CD4-positive, alpha-beta memory T cell (primary cell): Measurements from ENCODE around the gene FDX2. TPM values are rescaled to one million over a fixed set of nuclear protein-coding genes. Genes with fewer than 3 reads are reported as not detected.

Source experiments
- CTCF ChIA-PET: fragments of 350-600 bp; sonication (Branson Sonifier 250); formaldehyde crosslinking; loops from one replicate; lab custom pipeline; 2021; ENCODE audit warnings: inconsistent platforms; ENCODE audit not compliant: partially characterized antibody; lab: Charles Lee
- POLR2A ChIA-PET: fragments of 350-600 bp; sonication (Branson Sonifier 250); formaldehyde crosslinking; loops from one replicate; lab custom pipeline; 2021; ENCODE audit not compliant: partially characterized antibody; lab: Charles Lee
- DNase-seq, 5 donors: peaks; one replicate each; pipeline versions ENCODE4 v3.0.0 to v3.0.0-alpha.2; 2020 to 2022; ENCODE audit warnings: mixed read lengths in 1 of 5
- H3K27ac ChIP-seq: one replicate; pipeline ENCODE4 v1.7.0; 2013; ENCODE audit warnings: low read depth, low read length
- H3K27me3 ChIP-seq: 2 replicates; pipeline ENCODE4 v1.7.0; 2013; ENCODE audit warnings: mild to moderate bottlenecking, low read length, moderate library complexity; ENCODE audit not compliant: insufficient read depth
- H3K36me3 ChIP-seq: 2 replicates; pipeline ENCODE4 v1.7.0; 2013; ENCODE audit warnings: mild to moderate bottlenecking, low read length, moderate library complexity; ENCODE audit not compliant: insufficient read depth
- H3K4me1 ChIP-seq: 2 replicates; pipeline ENCODE4 v1.7.0; 2013; ENCODE audit warnings: mild to moderate bottlenecking, low read length, moderate library complexity; ENCODE audit not compliant: insufficient read depth
- H3K4me3 ChIP-seq, 2 donors: one replicate each; pipeline ENCODE4 v1.7.0; 2013; ENCODE audit warnings: low read length in 2 of 2, mild to moderate bottlenecking in 1 of 2
- H3K9me3 ChIP-seq, 2 donors: one replicate each; pipeline ENCODE4 v1.7.0; 2013; ENCODE audit warnings: low read length in 2 of 2, control low read depth in 1 of 2; ENCODE audit not compliant: control insufficient read depth in 1 of 2
- H3K27ac Mint-ChIP-seq, 7 donors: one replicate each; pipeline ENCODE4 v1.8.0; 2020 to 2021; ENCODE audit warnings: mixed read lengths in 7 of 7, mild to moderate bottlenecking in 6 of 7, inconsistent platforms in 3 of 7, moderate library complexity in 3 of 7
- H3K27me3 Mint-ChIP-seq, 2 donors: one replicate each; pipeline ENCODE4 v1.8.0; 2020 to 2021; ENCODE audit warnings: mixed read lengths in 2 of 2
- H3K36me3 Mint-ChIP-seq, 2 donors: one replicate each; pipeline ENCODE4 v1.8.0; 2020 to 2021; ENCODE audit warnings: mixed read lengths in 2 of 2, inconsistent platforms in 1 of 2, mild to moderate bottlenecking in 1 of 2
- H3K4me1 Mint-ChIP-seq, 4 donors: one replicate each; pipeline ENCODE4 v1.8.0; 2020 to 2021; ENCODE audit warnings: mixed read lengths in 4 of 4, mild to moderate bottlenecking in 1 of 4
- H3K4me3 Mint-ChIP-seq, 8 donors: one replicate each; pipeline ENCODE4 v1.8.0; 2020 to 2021; ENCODE audit warnings: mixed read lengths in 8 of 8, mild to moderate bottlenecking in 7 of 8, moderate library complexity in 6 of 8, inconsistent platforms in 3 of 8
- H3K9me3 Mint-ChIP-seq, 8 donors: one replicate each; pipeline ENCODE4 v1.8.0; 2020 to 2021; ENCODE audit warnings: mixed read lengths in 8 of 8, mild to moderate bottlenecking in 5 of 8, inconsistent platforms in 3 of 8, moderate library complexity in 1 of 8
- intact Hi-C: fragments of 100-400 bp; cut with micrococcal nuclease; formaldehyde crosslinking; loops from one replicate; pipeline ENCODE4 v1.15.1; 2023
- polyA plus RNA-seq, 2 donors: library from polyadenylated mRNA; unstranded; fragments of 300-500 nt; fragmentation: Illumina TruSeq; gene quantifications; one replicate each; pipeline ENCODE4 v1.2.3, GENCODE V29; 2021
- total RNA-seq, 2 experiments: library from RNA; stranded (reverse); gene quantifications; one replicate each; pipeline ENCODE4 v1.2.3, GENCODE V29; 2021

The FDX2 gene
- total and polyA plus RNA-seq, 4 experiments from 2014 or later: 10.6 to 13.6 (median 11.0) TPM

DNA sequence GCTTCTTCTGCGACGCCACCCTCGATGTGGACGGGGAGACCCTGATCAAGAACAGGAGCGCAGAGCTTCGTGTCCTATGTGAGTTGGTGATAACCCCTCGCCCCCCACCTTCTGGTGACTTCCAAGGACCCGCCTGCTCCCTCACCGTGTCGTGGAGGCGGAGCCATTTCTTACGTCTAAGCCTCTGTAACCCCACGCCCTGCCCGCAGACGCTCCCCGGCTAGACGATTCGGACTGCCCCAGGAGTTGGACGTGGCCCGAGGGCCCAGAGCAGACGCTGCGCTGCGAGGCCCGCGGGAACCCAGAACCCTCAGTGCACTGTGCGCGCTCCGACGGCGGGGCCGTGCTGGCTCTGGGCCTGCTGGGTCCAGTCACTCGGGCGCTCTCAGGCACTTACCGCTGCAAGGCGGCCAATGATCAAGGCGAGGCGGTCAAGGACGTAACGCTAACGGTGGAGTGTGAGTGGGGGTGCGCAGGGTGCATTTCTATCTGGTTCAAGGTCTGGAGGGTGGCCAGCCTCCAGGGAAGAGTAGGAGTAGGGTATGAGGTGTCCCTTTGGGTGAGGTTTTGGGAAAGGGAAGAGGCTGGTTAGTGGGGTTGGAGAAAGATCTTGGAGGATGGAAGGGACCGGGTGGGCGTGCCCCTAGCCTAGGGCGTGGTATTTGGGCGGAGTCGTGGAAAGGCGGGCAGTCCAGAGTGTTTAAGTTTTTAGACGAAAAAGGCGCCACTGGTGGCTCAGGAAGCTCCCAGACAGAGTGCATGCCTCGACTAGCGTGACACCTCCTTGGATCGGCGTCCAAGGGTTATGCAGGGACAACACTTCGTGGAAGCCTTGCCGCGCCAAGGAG, 22.8 kb downstream of the FDX2 start:
- intact Hi-C loops: no loop called here
- H3K4me3 Mint-ChIP-seq: peak overlapping the region; percentile 39 to 89 (median 71)
- H3K36me3 ChIP-seq: no peaks in the 10 kb centered on the region
- no peaks in the 10 kb centered on the region for H3K36me3 Mint-ChIP-seq
- DNase-seq: peak in 1 of 5 donors; percentile 27
- no peaks in the 10 kb centered on the region for H3K9me3 ChIP-seq
- peak overlapping the region in 1 of 2 donors; percentile 58 for H3K4me3 ChIP-seq
- CTCF ChIA-PET: interaction anchor here (1.5 kb wide), 1 partner anchor 98 kb away, joined by 6 read pairs; no protein-coding TSS in a partner anchor
- peaks cover 34 to 66% (median 51%) of the 10 kb centered on the region in 4 donors for H3K4me1 Mint-ChIP-seq
- H3K9me3 Mint-ChIP-seq: peaks cover 0 to 11% (median 0%) of the 10 kb centered on the region in 8 donors
- peaks cover 75% of the 10 kb centered on the region for H3K4me1 ChIP-seq
- H3K27ac Mint-ChIP-seq: peak overlapping the region in 6 of 7 donors; percentile 10 to 94 (median 69)
- H3K27ac ChIP-seq: no peak overlapping the region
- peaks cover 60% of the 10 kb centered on the region for H3K27me3 ChIP-seq
- H3K27me3 Mint-ChIP-seq: peaks cover 41 to 46% of the 10 kb centered on the region in 2 donors
- POLR2A ChIA-PET: interaction anchor here (1.0 to 9.3 kb wide), 3 partner anchors 19 to 88 kb away, joined by 3 to 111 read pairs (median 27); partner anchors contain the start of genes ICAM1 and TYK2

DNA sequence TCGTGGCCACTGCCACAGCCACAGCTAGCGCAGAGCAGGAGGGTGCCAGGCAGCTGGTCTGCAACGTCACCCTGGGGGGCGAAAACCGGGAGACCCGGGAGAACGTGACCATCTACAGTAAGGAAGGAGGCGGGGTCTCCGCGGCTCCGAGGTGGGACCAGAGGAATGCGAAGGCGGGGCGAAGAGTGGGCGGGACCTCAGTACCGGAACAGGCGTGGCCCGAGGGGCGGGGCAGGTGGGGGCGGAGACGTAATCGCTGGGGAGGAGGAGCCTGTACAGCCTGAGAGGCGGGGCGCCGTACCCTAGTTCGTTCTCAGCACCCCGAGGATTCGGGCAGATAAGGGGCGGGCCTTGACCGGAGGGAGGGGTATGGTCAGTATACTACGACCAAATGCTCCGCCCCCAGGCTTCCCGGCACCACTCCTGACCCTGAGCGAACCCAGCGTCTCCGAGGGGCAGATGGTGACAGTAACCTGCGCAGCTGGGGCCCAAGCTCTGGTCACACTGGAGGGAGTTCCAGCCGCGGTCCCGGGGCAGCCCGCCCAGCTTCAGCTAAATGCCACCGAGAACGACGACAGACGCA, 23.5 kb downstream of the FDX2 start:
- peak overlapping the region in 4 of 7 donors; percentile 37 to 89 (median 68) for H3K27ac Mint-ChIP-seq
- H3K4me3 Mint-ChIP-seq: peak overlapping the region; percentile 67 to 89 (median 79)
- DNase-seq: peak; percentile 49 to 68 (median 55)
- peaks cover 0 to 11% (median 0%) of the 10 kb centered on the region in 8 donors for H3K9me3 Mint-ChIP-seq
- H3K4me1 Mint-ChIP-seq: peaks cover 36 to 73% (median 56%) of the 10 kb centered on the region in 4 donors
- Histone ChIP-seq H3K4me1 (peaks cover 82% of the 10 kb centered on the region), H3K36me3 (no peaks in the 10 kb centered on the region), H3K9me3 (no peaks in the 10 kb centered on the region), H3K27ac (no peak overlapping the region), H3K27me3 (peaks cover 67% of the 10 kb centered on the region), H3K4me3 (peak overlapping the region; percentile 34 to 58)
- intact Hi-C loops: no loop called here
- H3K36me3 Mint-ChIP-seq: no peaks in the 10 kb centered on the region
- CTCF ChIA-PET: interaction anchor here (0.5 to 3.2 kb wide), 5 partner anchors 22 to 98 kb away, joined by 3 to 20 read pairs (median 4); partner anchors contain the start of gene ICAM1
- POLR2A ChIA-PET: interaction anchor here (1.5 to 9.3 kb wide), 3 partner anchors 22 to 88 kb away, joined by 7 to 111 read pairs (median 27); partner anchors contain the start of genes ICAM1, RAVER1 and TYK2
- peaks cover 43 to 48% of the 10 kb centered on the region in 2 donors for H3K27me3 Mint-ChIP-seq

DNA sequence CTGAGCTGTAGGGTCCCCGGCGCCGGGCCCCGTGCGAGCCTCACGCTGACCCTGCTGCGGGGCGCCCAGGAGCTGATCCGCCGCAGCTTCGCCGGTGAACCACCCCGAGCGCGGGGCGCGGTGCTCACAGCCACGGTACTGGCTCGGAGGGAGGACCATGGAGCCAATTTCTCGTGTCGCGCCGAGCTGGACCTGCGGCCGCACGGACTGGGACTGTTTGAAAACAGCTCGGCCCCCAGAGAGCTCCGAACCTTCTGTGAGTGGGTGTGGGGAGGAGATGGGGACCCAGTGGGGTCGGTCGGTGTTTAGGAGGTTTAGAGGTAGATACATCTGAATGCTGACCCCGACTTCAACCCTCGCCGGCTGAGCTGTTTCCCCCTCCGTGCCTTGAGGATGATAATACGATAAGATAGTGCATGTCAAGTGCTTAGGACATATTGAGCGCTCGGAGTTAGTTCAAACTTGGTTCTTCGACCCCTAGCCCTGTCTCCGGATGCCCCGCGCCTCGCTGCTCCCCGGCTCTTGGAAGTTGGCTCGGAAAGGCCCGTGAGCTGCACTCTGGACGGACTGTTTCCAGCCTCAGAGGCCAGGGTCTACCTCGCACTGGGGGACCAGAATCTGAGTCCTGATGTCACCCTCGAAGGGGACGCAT, 24.1 kb downstream of the FDX2 start:
- no peak for DNase-seq
- POLR2A ChIA-PET: interaction anchor here (0.6 to 9.3 kb wide), 5 partner anchors 21 to 361 kb away, joined by 3 to 111 read pairs (median 7); partner anchors contain the start of genes ICAM1, RAVER1 and TYK2
- peak overlapping the region in 4 of 7 donors; percentile 48 to 89 (median 70) for H3K27ac Mint-ChIP-seq
- Histone ChIP-seq H3K36me3 (no peaks in the 10 kb centered on the region), H3K4me1 (peaks cover 88% of the 10 kb centered on the region), H3K27ac (no peak overlapping the region), H3K9me3 (no peaks in the 10 kb centered on the region), H3K27me3 (peaks cover 71% of the 10 kb centered on the region), H3K4me3 (peak overlapping the region; percentile 34 to 58)
- H3K4me1 Mint-ChIP-seq: peaks cover 36 to 78% (median 59%) of the 10 kb centered on the region in 4 donors
- H3K4me3 Mint-ChIP-seq: peak overlapping the region; percentile 73 to 89 (median 81)
- peaks cover 0 to under 1% of the 10 kb centered on the region in 2 donors for H3K36me3 Mint-ChIP-seq
- intact Hi-C loops: no loop called here
- CTCF ChIA-PET: interaction anchor here (0.5 to 3.2 kb wide), 6 partner anchors 21 to 408 kb away, joined by 3 to 20 read pairs (median 4); partner anchors contain the start of gene ICAM1
- H3K9me3 Mint-ChIP-seq: peaks cover 0 to 11% (median 0%) of the 10 kb centered on the region in 8 donors
- H3K27me3 Mint-ChIP-seq: peaks cover 43 to 48% of the 10 kb centered on the region in 2 donors

DNA sequence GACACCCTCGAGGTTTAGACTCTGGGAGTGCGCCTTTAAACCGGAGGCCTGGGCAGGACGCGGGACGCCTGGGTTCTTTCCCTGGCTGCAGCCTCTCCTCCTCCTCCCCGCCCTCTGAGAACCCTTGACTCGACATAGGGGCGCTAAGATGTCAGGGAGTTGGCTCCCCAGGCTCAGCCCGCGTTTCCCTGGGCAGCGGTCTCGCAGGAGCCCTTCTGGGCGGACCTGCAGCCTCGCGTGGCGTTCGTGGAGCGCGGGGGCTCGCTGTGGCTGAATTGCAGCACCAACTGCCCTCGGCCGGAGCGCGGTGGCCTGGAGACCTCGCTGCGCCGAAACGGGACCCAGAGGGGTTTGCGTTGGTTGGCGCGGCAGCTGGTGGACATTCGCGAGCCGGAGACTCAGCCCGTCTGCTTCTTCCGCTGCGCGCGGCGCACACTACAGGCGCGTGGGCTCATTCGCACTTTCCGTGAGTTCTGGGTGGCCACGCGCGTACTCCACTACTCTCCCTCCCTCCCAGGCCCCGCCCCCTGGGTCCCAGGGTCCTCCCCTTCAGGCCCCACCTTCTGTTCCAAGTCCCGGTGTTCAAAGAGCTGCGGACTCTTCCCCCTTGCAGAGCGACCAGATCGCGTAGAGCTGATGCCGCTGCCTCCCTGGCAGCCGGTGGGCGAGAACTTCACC, 24.8 kb downstream of the FDX2 start:
- intact Hi-C loops: no loop called here
- H3K4me3 ChIP-seq: peak overlapping the region; percentile 42 to 58

DNA sequence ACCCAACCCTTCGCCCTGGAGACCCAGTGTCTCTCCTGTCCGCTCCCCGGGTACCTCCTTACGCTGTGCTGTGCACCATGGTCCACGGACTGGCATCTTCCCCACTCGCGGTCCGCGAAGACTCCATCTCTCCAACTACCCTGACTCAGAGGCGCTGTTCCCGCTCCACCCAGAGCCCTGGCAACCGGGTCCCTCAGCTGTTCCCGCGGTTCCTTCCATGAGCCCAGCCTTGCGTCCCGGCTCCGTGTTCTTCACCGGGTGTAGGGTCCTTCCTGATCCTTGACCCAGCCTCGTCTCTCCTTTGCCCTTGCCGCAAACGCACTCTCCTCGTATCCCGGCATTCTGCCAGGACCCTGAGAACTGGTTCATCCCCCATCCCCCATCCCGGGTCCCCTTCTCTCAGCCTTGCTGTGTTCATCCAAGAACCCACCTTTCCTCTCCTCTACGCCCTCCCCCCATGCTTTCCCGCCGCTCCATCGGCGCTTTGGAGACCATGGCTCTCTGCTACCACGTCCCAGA, 25.4 kb downstream of the FDX2 start:
- peak overlapping the region; percentile 76 to 89 (median 83) for H3K4me3 Mint-ChIP-seq

More for the DNA sequence above, 24.8 kb downstream of the FDX2 start:
- peak overlapping the region in 3 of 7 donors; percentile 78 to 89 (median 80) for H3K27ac Mint-ChIP-seq
- ChIA-PET POLR2A (interaction anchor here (0.6 to 9.3 kb wide), 7 partner anchors 10 to 110 kb away, joined by 3 to 111 read pairs (median 7); partner anchors contain the start of genes ICAM1, RAVER1 and TYK2), CTCF (interaction anchor here (0.8 to 3.2 kb wide), 5 partner anchors 20 to 409 kb away, joined by 3 to 20 read pairs (median 4); partner anchors contain the start of gene ICAM1)
- Histone ChIP-seq H3K27me3 (peaks cover 71% of the 10 kb centered on the region), H3K4me1 (peaks cover 92% of the 10 kb centered on the region), H3K36me3 (peaks cover 1% of the 10 kb centered on the region), H3K27ac (no peak overlapping the region), H3K9me3 (no peaks in the 10 kb centered on the region)
- peak overlapping the region; percentile 76 to 89 (median 83) for H3K4me3 Mint-ChIP-seq
- DNase-seq: peak in 3 of 5 donors; percentile 41 to 43 (median 42)
- H3K9me3 Mint-ChIP-seq: peaks cover 0 to 11% (median 0%) of the 10 kb centered on the region in 8 donors
- H3K27me3 Mint-ChIP-seq: peaks cover 43 to 48% of the 10 kb centered on the region in 2 donors
- H3K4me1 Mint-ChIP-seq: peaks cover 40 to 84% (median 66%) of the 10 kb centered on the region in 4 donors
- peaks cover under 1 to 3% of the 10 kb centered on the region in 2 donors for H3K36me3 Mint-ChIP-seq

More for the DNA sequence above, 25.4 kb downstream of the FDX2 start:
- CTCF ChIA-PET: interaction anchor here (1.6 to 3.2 kb wide), 3 partner anchors 32 to 101 kb away, joined by 5 to 20 read pairs (median 6); no protein-coding TSS in a partner anchor
- H3K4me1 Mint-ChIP-seq: peaks cover 40 to 84% (median 64%) of the 10 kb centered on the region in 4 donors
- H3K27me3 Mint-ChIP-seq: peaks cover 40 to 43% of the 10 kb centered on the region in 2 donors
- peaks cover 6 to 9% of the 10 kb centered on the region in 2 donors for H3K36me3 Mint-ChIP-seq
- peaks cover 7% of the 10 kb centered on the region for H3K36me3 ChIP-seq
- peak overlapping the region in 3 of 7 donors; percentile 64 to 89 (median 65) for H3K27ac Mint-ChIP-seq
- peaks cover 92% of the 10 kb centered on the region for H3K4me1 ChIP-seq
- peaks cover 71% of the 10 kb centered on the region for H3K27me3 ChIP-seq
- POLR2A ChIA-PET: interaction anchor here (0.6 to 9.3 kb wide), 6 partner anchors 9 to 96 kb away, joined by 3 to 111 read pairs (median 6); partner anchors contain the start of genes ICAM1 and TYK2
- H3K9me3 ChIP-seq: no peaks in the 10 kb centered on the region
- peak in 2 of 5 donors; percentile 19 to 23 for DNase-seq
- peaks cover 0 to 9% (median 0%) of the 10 kb centered on the region in 8 donors for H3K9me3 Mint-ChIP-seq
- H3K27ac ChIP-seq: no peak overlapping the region
- intact Hi-C loops: no loop called here
- peak overlapping the region; percentile 42 to 58 for H3K4me3 ChIP-seq
